ENCODE results near the gene FGGY.
A peak's percentile ranks its signal among the peaks of the same experiment; 100 is the strongest.
"Not testable (repeated sequence)": the region's sequence is repeated elsewhere in the genome, so short reads cannot be mapped to it uniquely, and the experiment has no call there.

FGGY gene, protein sequence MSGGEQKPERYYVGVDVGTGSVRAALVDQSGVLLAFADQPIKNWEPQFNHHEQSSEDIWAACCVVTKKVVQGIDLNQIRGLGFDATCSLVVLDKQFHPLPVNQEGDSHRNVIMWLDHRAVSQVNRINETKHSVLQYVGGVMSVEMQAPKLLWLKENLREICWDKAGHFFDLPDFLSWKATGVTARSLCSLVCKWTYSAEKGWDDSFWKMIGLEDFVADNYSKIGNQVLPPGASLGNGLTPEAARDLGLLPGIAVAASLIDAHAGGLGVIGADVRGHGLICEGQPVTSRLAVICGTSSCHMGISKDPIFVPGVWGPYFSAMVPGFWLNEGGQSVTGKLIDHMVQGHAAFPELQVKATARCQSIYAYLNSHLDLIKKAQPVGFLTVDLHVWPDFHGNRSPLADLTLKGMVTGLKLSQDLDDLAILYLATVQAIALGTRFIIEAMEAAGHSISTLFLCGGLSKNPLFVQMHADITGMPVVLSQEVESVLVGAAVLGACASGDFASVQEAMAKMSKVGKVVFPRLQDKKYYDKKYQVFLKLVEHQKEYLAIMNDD

GRCh38 chr1:59296358-59297256, at the start of gene FGGY:
TSS of gene FGGY (plus strand) at chr1:59297094. CDS start at chr1:59321550, 24,456 bp downstream.
- peak; percentile 81 for DNase-seq

- no peak for DNase-seq
Observed at GRCh38 chr1:59248758-59249157, 48.1 kb upstream of the FGGY start.

DNA sequence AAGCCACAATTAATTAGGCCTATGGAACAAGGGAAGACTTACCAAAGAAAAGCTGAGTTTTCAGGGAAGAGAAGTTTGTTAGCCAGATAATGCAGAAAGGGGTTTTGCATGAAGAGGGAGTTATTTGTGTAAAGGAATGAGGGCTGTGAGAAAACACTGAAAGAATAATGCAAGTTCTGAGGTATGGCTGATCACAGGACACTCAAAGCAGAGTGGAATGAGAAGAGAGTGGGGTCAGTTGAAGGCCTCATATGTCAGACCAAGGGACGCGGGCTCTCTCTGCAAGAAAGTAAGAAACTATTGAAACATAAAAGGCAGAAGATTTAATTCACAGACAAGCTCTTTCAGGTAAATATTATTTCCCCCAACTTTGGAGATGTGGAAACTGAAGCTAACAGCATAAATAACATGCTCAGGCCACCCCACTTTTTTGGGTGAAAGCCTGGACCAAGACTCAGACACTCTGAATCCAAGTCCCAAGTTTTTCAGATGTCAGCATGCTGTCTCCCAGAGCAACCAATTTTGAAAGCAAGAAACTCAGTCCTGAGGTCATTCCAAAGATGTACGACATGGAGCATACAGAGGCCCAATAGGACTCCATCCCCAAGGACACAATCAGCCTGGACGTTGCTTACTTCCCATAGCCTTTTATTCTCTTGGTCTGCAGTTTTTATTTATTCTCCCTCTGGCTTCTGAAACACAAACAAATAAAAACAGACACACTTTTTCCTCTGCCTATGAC, 47.3 kb upstream of the FGGY start:
- no peak for DNase-seq

DNA sequence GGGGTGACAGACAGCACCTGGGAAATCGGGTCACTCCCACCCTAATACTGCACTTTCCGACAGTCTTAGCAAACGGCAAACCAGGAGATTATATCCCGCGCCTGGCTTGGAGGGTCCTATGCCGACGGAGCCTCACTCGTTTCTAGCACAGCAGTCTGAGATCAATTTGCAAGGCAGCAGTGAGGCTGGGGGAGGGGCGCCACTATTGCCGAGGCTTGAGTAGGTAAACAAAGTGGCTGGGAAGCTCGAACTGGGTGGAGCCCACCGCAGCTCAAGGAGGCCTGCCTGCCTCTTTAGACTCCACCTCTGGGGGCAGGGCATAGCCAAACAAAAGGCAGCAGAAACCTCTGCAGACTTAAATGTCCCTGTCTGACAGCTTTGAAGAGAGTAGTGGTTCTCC, 45.8 kb upstream of the FGGY start:
- not testable (repeated sequence) for DNase-seq

DNA sequence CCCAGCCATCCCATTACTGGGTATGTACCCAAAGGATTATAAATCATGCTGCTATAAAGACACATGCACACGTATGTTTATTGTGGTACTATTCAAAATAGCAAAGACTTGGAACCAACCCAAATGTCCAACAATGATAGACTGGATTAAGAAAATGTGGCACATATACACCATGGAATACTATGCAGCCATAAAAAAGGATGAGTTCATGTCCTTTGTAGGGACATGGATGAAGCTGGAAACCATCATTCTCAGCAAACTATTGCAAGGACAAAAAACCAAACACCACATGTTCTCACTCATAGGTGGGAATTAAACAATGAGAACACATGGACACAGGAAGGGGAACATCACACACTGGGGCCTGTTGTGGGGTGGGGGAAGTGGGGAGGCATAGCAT, 40.5 kb upstream of the FGGY start:
- not testable (repeated sequence) for DNase-seq

- DNase-seq = no peak
Observed at GRCh38 chr1:59258412-59259032, 38.4 kb upstream of the FGGY start.

DNA sequence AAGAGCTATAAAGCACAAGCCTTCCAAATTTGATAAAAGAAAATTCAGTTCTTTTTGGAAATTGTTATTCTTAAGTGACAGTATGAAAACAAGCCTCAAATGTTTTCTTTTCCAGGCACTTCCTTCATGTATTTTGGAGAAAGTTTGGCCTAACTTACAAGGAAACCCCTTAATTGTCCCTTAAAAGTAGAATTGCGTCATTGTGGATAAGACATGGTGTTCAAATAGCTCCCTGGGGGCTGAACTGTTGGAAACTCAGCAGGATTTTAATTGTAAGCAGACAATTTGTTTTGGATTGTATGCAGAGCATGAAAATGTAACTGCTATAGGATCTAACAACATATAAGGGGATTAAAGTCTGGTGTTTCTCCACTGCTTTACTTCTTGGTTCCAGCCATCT, 35.4 kb upstream of the FGGY start:
- no peak for DNase-seq

DNA sequence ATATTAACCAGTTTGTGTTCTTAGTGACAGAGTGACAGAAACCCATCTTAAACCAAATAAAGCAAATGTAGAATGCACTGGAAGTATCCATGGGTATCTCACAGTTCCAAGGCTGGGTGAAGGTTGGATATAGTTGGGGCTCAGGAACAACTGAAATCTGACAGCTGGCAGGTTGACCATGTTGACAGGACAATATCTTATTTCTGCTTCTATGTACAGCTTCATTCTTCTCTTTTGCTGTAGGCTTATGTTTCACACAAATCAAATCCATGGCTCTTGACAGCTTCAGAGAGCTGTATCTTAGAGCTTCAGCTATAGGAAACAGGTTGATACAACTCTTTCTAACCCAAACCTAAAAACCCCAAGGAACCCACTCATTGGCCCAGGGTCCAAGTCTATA, 34.3 kb upstream of the FGGY start:
- no peak for DNase-seq

- DNase-seq = no peak
Observed at GRCh38 chr1:59263111-59263510, 33.8 kb upstream of the FGGY start.

- DNase-seq = no peak
Observed at GRCh38 chr1:59265622-59266021, 31.3 kb upstream of the FGGY start.

DNA sequence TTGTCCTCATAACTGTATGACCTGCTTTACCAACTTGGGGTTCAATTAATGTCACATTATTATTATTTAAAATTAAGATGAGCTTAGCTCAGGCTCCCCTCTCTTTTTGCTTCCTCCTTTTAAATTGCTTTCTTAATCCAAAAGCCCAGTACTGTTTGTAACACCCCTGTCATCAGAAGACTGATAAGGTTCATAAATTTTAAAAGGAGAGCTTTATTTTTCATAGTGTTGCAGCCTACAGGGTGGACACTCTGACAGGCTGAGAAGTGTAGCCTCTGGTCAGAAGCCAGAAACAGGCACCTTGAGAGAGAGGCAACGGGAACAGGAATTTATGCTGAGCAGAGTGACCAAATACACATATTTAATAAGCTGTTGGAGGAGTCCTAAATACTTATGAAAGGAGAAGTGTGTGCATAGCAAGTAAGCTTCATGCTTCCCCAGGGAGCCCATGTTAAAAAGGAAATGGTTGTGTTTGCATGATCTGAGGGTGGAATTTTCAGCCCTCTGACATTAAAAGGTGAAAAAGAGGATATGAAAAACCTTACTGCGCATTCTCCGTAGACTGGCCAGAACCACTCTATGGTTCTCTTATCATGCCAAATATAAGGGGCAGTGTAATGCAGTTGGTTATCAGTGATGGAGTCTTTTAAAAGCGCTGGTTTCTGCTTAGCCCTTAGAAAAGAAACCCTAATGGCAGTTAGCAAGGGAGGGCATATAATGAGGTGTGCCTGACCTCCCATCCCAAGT, 30.5 kb upstream of the FGGY start:
- no peak for DNase-seq

DNA sequence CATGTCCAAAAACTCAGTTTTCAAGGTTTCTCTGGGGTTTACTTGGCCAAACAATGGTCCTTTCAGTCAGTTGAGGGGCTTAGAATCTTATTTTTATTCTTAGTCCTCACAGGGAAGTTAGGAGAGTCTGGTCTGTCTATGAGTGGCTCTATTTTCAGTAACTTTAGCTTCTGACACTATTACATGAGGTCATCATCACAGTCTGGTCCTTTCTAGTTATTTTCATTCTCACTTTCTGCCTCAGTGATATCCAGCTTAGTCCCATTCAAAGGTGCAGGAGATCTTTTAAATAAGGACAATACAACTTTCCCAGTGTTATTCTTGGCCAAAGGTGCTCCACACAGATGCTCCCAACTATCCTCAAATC, 30.0 kb upstream of the FGGY start:
- no peak for DNase-seq

DNA sequence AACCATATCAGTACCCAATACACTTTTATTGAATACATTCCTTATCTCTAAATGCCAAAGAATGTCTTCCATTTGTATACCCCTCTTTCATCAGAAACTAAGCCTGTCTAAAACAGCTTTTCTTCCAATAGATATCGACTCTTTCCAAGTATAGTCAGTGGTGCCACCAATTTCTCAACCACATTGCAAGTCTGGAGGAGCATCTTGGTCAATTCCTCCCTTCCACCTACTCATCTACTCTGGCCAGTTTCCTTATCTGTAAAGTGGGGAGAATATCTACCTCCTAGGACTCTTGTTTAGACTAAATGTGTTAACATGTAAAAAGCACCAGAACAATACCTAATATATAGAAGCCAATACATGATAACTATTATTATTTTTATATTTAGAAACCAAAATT, 28.5 kb upstream of the FGGY start:
- DNase-seq = no peak

- DNase-seq = no peak
Observed at GRCh38 chr1:59271561-59272260, 25.2 kb upstream of the FGGY start.

- no peak for DNase-seq
Observed at GRCh38 chr1:59272507-59272906, 24.4 kb upstream of the FGGY start.

DNA sequence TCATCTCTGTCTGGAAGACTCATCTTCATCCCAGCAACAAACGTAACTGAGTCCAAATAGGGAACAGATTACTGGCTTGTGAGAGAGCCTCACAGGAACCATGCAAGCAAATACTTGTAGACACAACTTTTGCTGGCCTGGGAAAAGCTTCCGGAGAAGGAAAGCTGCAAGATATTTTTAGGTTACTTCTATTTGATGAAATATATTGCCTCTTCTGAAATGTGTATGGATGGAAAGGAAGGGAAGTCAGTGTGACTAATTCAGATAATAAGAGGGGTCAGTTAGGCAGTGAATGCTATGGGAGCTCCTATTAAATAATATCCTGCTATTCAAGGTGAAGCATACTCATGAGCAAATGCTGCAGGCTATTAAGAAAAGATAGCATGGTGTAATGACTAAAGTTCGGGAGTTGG, 20.4 kb upstream of the FGGY start:
- no peak for DNase-seq

GRCh38 chr1:59278780-59279354, 18.0 kb upstream of the FGGY start:
- no peak for DNase-seq

DNA sequence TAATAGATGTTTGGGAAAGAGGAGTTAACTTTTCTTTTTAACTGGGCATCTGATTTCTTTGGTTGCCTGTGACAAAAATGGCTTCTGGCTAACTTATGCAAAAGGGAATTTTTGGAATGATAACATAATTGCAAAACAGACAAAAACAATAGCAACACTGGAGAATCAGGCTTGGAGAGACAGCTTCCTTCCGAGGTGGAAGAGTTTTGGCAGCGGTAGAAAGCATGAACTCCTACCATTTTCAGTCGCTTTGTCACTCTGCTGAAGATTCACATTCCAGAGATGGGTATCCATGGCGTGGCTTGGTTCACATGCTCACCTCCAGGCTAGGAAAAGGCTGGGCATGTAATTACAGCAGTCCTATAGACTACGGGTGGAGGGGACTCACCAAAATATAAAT, 17.2 kb upstream of the FGGY start:
- no peak for DNase-seq

- no peak for DNase-seq
Observed at GRCh38 chr1:59282951-59283350, 13.9 kb upstream of the FGGY start.

- no peak for DNase-seq
Observed at GRCh38 chr1:59285691-59286090, 11.2 kb upstream of the FGGY start.

- no peak for DNase-seq
Observed at GRCh38 chr1:59288046-59288445, 8.8 kb upstream of the FGGY start.
